SK-N-SH treated with all-trans-retinoic acid at 6 μM for 48 hours (cell line): ENCODE data around the gene MRPL33.

Experiments used
- ARNTL ChIP-seq: fragments of 450-650 bp; formaldehyde crosslinking; IDR thresholded peaks from 2 replicates; pipeline ENCODE4 v1.5.0; 2020; ENCODE audit warnings: low read depth, mild to moderate bottlenecking, moderate library complexity, borderline replicate concordance
- ESRRG ChIP-seq: fragments of 250-450 bp; sonication (Bioruptor Pico); IDR thresholded peaks from 2 replicates; pipeline ENCODE4 v1.6.1; 2021; ENCODE audit warnings: mild to moderate bottlenecking
- OSR1 ChIP-seq: fragments of 250-450 bp; sonication (Bioruptor Pico); IDR thresholded peaks from 2 replicates; pipeline ENCODE4 v1.8.0; 2022; ENCODE audit warnings: moderate library complexity, mild to moderate bottlenecking, inconsistent platforms
- ZFP30 ChIP-seq: fragments of 450-650 bp; formaldehyde crosslinking; IDR thresholded peaks from 2 replicates; pipeline ENCODE4 v1.5.0; 2022; ENCODE audit warnings: mild to moderate bottlenecking, moderate library complexity

DNA sequence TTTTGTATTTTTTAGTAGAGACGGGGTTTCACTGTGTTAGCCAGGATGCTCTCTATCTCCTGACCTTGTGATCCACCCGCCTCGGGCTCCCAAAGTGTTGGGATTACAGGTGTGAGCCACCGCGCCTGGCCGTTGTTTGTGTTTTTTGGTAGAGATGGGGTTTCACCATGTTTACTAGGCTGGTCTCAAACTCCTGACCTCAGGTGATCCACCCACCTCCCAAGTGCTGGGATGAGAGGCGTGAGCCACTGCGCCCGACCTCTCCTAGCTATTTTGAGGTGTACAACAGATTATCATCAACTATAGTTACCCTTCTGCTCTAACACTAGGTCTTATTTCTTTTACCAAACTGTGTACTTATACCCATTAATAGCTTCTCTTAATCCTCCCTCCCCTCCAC lies 28.9 kb upstream of the MRPL33 start:
- TF ChIP-seq ZFP30 (CRISPR knock-in tag) (no peak), OSR1 (CRISPR knock-in tag) (no peak), ARNTL (no peak), ESRRG (CRISPR knock-in tag) (no peak)
